Central memory CD8-positive, alpha-beta T cell (primary cell): ENCODE results near the gene INSM1.

Experiments
- ATAC-seq: fragments of 150-1000 bp; cut with Tn5 transposase; replicated peaks from 2 replicates; pipeline ENCODE4 v1.10.0; 2022; ENCODE audit warnings: mild to moderate bottlenecking, moderate FRiP score, moderate number of reproducible peaks; ENCODE audit not compliant: poor library complexity, severe bottlenecking; ENCODE audit errors: extremely low read depth
- DNase-seq, 2 donors: peaks; one replicate each; pipeline ENCODE4 v3.0.0; 2021; ENCODE audit warnings: low spot score in 2 of 2
- H3K27ac Mint-ChIP-seq: one replicate; pipeline ENCODE4 v1.8.0; 2022; ENCODE audit warnings: low read depth, mild to moderate bottlenecking, moderate library complexity, mixed read lengths
- H3K27me3 Mint-ChIP-seq: one replicate; pipeline ENCODE4 v1.8.0; 2022; ENCODE audit warnings: mixed read lengths
- H3K36me3 Mint-ChIP-seq: one replicate; pipeline ENCODE4 v1.8.0; 2022; ENCODE audit warnings: mild to moderate bottlenecking, moderate library complexity, mixed read lengths; ENCODE audit not compliant: insufficient read depth
- H3K4me1 Mint-ChIP-seq: one replicate; pipeline ENCODE4 v1.8.0; 2022; ENCODE audit warnings: mixed read lengths
- H3K4me3 Mint-ChIP-seq: one replicate; pipeline ENCODE4 v1.8.0; 2022; ENCODE audit warnings: mild to moderate bottlenecking, moderate library complexity, mixed read lengths
- H3K9me3 Mint-ChIP-seq: one replicate; pipeline ENCODE4 v1.8.0; 2022; ENCODE audit warnings: mixed read lengths

The INSM1 gene, protein sequence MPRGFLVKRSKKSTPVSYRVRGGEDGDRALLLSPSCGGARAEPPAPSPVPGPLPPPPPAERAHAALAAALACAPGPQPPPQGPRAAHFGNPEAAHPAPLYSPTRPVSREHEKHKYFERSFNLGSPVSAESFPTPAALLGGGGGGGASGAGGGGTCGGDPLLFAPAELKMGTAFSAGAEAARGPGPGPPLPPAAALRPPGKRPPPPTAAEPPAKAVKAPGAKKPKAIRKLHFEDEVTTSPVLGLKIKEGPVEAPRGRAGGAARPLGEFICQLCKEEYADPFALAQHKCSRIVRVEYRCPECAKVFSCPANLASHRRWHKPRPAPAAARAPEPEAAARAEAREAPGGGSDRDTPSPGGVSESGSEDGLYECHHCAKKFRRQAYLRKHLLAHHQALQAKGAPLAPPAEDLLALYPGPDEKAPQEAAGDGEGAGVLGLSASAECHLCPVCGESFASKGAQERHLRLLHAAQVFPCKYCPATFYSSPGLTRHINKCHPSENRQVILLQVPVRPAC

DNA sequence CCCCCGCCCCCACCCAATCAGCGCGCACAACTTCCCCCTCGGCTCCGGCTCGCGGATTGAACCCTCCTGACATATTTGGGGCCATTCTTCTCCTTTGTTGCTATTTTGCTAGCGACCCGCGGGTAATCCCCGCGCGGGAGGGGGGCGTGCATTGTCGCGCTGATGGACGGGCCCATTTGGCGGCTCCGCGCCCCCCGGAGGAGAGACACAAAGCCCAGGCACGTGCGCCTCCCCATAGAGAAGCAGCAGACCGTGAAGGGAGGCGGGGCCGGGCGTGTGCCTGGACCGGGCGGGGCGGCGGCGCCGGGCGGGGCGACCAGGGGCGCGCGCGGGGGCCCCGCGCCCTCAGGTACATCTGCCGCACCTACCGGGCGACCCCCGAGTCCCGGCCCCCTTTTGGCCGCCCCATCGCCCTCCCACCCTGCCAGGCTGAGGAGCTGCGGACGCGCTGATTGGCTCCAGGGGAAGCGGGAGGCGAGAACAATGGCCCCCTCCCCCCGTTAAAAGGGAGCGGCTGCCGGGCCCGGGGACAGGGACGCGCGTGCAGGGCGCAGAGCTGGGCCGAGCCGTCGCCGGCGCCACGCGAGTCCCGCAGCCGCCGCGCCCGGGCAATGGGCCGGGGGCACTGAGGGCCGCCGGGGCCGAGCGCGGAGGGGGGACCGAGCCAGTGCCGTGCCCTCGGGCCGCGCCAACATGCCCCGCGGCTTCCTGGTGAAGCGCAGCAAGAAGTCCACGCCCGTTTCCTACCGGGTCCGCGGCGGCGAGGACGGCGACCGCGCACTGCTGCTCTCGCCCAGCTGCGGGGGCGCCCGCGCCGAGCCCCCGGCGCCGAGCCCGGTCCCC is at the start of gene INSM1:
INSM1 (plus strand) TSS at position 530 of the 843 bp plus-strand sequence; CDS start at position 694, 164 bp downstream.
- no peak within 1 kb of the TSS for H3K27ac Mint-ChIP-seq
- ATAC-seq (no peak), DNase-seq (no peak)
- H3K36me3 Mint-ChIP-seq = peaks cover 1% of the 10 kb centered on the region
- no peaks in the 10 kb centered on the region for H3K9me3 Mint-ChIP-seq
- H3K4me1 Mint-ChIP-seq = no peaks in the 10 kb centered on the region
- peak within 1 kb of the TSS; percentile 43 for H3K4me3 Mint-ChIP-seq
- peaks cover 71% of the 10 kb centered on the region for H3K27me3 Mint-ChIP-seq

DNA sequence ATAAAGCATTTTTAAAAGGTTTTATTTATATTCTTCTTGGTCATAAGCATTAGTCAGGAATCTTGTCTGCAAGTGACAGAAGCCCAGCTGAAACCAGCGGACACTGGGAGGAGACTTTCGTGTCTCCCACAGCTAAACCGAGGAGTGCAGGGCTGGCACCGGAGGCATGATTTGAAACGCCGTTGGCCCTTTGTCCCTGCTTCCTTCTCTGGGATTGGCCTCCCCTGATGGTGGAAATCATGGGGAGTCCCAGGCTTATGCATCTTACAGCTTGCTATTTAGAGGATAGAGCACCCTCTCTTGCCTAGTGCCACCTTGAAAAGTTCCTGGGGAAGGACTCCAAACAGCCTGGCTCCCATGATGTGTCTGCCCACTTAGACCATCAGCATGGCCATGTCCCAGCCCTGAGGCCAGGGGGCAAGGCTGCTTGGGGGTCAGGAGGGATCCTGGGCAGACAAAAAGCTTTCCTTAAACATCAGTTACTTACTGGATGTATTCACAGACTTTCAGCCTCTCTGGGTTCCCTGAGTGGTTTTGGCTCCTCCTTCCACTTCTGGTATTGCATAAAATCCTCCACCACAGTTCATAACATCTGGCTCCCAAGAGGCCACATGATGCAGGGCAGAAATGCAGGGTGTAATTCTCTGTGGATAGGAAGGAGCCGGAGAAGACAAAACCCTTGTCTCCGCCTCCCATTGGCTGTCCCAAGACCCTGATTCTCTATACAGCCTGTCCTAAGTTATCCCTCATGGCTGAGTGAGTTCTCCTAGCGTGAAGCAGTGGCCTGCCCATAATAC is 49.3 kb upstream of the INSM1 start:
- H3K4me3 Mint-ChIP-seq = no peak overlapping the region
- peaks cover 10% of the 10 kb centered on the region for H3K27me3 Mint-ChIP-seq
- no peaks in the 10 kb centered on the region for H3K36me3 Mint-ChIP-seq
- DNase-seq = no peak
- no peak overlapping the region for H3K27ac Mint-ChIP-seq
- no peaks in the 10 kb centered on the region for H3K9me3 Mint-ChIP-seq
- H3K4me1 Mint-ChIP-seq = no peaks in the 10 kb centered on the region
- no peak for ATAC-seq

DNA sequence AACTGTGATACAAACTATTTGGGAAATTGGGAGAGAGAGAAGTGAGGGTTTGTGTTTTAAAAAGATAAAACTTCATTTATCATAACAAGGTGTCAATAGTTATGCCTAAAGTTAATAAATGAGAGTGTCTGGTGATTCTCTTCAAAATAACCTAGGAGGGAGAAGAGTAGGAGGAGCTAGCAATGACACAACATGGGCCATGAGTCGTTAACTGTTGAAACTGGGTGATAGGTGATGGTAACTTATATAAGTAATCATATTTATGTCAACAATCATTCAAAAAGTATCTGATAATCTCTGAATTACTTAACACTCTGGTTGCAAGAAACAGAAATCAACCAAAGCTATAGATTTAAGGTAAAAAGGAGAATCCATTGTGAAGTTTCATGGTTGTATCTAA is 46.8 kb upstream of the INSM1 start:
- no peak overlapping the region for H3K4me3 Mint-ChIP-seq

DNA sequence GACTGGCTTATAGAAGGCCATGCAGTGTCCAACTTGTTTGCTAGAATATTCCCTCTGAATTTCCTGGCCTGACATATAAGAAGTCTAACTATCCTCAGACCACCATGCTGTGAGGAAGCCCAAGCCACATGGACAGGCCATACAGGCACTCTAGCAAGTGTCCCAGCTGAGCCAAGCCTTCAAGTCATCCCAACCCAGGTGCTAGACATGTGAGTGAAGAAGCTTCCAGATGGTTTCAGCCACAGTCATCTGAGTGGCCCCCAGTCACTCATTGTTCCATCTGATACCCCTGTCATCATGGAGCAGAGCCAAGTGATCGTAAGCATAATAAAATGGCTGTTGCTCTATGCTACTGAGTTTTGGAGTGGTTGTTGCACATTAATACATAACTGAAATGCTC is 46.0 kb upstream of the INSM1 start:
- Mint-ChIP-seq H3K27ac (no peak overlapping the region), H3K4me3 (no peak overlapping the region), H3K4me1 (no peaks in the 10 kb centered on the region), H3K27me3 (peaks cover 10% of the 10 kb centered on the region), H3K9me3 (no peaks in the 10 kb centered on the region), H3K36me3 (no peaks in the 10 kb centered on the region)
- DNase-seq = no peak
- no peak for ATAC-seq

More for the DNA sequence above, 46.8 kb upstream of the INSM1 start:
- H3K27me3 Mint-ChIP-seq = peaks cover 10% of the 10 kb centered on the region
- no peaks in the 10 kb centered on the region for H3K36me3 Mint-ChIP-seq
- no peak for DNase-seq
- ATAC-seq = no peak
- H3K4me1 Mint-ChIP-seq = no peaks in the 10 kb centered on the region
- H3K27ac Mint-ChIP-seq = no peak overlapping the region
- H3K9me3 Mint-ChIP-seq = no peaks in the 10 kb centered on the region

DNA sequence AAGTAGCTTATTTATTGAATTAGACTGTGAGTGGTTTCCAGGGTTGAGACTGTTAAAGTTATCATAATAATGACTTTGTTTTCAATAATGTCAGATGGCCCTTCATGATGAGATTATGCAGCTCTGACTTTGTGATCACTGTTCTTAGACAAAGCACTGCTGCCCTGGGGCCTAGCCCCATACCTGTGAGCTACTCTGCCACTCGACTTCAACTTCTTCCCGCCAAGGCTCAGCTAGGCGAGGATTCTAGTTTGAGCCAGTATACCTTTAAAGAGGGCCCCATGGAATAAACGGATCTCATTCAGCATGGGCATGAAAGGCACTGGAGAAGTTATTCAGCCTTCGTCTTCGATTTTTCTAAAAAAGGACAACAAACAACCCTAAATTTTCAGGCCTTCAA is 45.0 kb upstream of the INSM1 start:
- H3K4me3 Mint-ChIP-seq = no peak overlapping the region
- H3K4me1 Mint-ChIP-seq = no peaks in the 10 kb centered on the region
- H3K36me3 Mint-ChIP-seq = no peaks in the 10 kb centered on the region
- DNase-seq = no peak
- H3K27me3 Mint-ChIP-seq = peaks cover 6% of the 10 kb centered on the region
- no peaks in the 10 kb centered on the region for H3K9me3 Mint-ChIP-seq
- no peak overlapping the region for H3K27ac Mint-ChIP-seq
- no peak for ATAC-seq

DNA sequence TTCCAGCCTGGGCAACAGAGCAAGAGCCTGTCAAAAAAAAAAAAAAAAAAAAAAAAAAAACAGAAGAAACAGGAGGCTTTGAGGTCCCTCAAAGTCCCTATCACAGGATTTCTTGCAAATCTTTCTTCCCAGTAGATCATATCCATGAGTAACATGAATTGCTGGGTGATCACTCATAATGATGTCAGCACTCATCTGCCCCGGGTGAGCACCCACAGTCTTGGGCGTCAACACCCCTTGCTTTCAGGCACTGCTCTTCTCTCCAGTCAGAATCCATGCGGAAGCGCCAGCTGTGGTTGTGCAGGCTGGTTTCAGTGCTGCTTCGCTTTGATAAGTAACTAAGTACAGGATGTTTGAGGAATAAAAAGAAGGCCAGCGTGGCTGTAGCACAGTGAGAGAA is 40.2 kb upstream of the INSM1 start:
- ATAC-seq (no peak), DNase-seq (no peak)
- Mint-ChIP-seq H3K27me3 (peaks cover 30% of the 10 kb centered on the region), H3K4me1 (no peaks in the 10 kb centered on the region), H3K36me3 (no peaks in the 10 kb centered on the region), H3K4me3 (no peak overlapping the region), H3K27ac (no peak overlapping the region), H3K9me3 (no peaks in the 10 kb centered on the region)

DNA sequence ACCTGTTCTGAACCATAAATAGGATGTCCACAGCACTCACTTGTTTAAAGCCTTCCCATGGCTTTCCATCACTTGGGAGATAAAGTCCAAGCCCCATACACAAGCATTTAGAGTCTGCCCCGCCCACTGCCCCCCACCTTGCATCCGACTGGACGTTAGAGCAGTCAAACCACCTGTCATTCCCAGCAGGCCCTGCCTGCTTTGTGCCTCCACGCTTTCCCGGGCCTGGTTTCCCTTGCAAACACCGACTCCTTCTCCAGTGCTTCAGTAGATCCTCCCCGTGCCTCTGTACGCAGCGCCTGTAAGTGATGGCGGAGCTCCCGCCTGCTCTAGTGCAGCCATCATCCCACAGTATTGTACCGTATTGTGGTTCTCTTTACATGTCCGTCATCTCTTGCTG is 38.3 kb upstream of the INSM1 start:
- H3K4me3 Mint-ChIP-seq = no peak overlapping the region
- peaks cover 37% of the 10 kb centered on the region for H3K27me3 Mint-ChIP-seq
- DNase-seq = no peak
- no peak for ATAC-seq
- no peaks in the 10 kb centered on the region for H3K9me3 Mint-ChIP-seq
- no peaks in the 10 kb centered on the region for H3K36me3 Mint-ChIP-seq
- H3K27ac Mint-ChIP-seq = no peak overlapping the region
- H3K4me1 Mint-ChIP-seq = no peaks in the 10 kb centered on the region

DNA sequence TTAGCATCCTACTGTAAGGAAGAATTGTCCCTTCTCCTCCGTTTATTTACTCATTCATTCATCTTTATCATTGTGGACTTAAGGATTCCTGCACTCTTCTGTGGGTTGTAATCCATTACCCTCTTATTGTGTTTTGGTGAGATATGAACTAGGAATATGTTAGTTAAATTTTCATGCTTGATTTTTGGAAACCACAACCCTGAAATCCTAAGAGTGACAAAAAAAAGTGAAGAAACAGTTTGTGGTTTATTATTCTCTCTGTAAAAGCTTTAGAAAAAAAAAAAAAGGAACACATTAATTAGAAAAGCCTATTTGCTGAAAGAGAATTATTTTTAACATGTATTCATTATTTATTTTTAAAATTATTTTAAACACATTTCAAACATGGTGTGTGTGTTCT is 36.7 kb upstream of the INSM1 start:
- H3K4me3 Mint-ChIP-seq = no peak overlapping the region
- no peaks in the 10 kb centered on the region for H3K4me1 Mint-ChIP-seq
- no peaks in the 10 kb centered on the region for H3K9me3 Mint-ChIP-seq
- H3K27ac Mint-ChIP-seq = no peak overlapping the region
- peaks cover 2% of the 10 kb centered on the region for H3K36me3 Mint-ChIP-seq
- DNase-seq = no peak
- no peak for ATAC-seq
- peaks cover 49% of the 10 kb centered on the region for H3K27me3 Mint-ChIP-seq

DNA sequence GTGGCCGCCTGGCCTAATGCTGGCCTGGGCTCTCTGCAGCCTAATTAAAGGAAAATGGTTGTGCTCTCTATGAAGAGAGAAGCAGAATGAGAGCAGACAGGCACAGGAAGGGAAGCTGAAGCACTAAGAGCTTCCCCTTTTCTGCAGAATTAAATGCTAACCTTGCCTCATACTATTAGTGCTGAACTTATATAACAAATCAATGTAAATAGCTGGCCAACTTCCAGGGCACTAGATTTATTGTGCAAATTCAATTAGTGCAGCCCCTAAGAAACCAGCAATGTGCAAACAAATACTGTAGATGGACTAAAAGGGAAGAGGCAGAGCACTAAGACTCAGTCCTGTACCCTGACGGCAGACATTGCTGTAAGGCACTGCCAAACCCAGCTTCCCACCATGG is 36.1 kb upstream of the INSM1 start:
- H3K9me3 Mint-ChIP-seq = no peaks in the 10 kb centered on the region
- H3K4me1 Mint-ChIP-seq = no peaks in the 10 kb centered on the region
- ATAC-seq (no peak), DNase-seq (no peak)
- H3K36me3 Mint-ChIP-seq = peaks cover 2% of the 10 kb centered on the region
- H3K4me3 Mint-ChIP-seq = no peak overlapping the region
- H3K27ac Mint-ChIP-seq = no peak overlapping the region
- peaks cover 49% of the 10 kb centered on the region for H3K27me3 Mint-ChIP-seq

DNA sequence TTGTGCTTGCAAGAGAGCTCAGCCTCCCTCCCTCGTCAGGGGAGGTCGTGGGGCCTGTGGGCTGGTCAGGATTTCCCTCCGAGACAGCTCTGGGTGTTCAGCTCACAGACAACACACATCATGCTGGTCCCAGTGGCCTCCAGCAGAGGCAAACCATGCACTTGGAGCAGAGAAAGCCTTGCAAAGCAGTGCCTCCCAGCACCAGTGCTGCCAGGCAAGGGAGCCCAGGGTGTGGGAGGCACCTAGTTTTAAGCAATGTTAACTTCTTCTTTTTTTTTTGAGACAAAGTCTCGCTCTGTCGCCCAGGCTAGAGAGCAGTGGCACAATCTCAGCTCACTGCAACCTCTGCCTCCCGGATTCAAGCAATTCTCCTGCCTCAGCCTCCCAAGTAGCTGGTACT is 34.0 kb upstream of the INSM1 start:
- no peaks in the 10 kb centered on the region for H3K9me3 Mint-ChIP-seq
- no peak overlapping the region for H3K4me3 Mint-ChIP-seq
- H3K27ac Mint-ChIP-seq = no peak overlapping the region
- H3K4me1 Mint-ChIP-seq = no peaks in the 10 kb centered on the region
- peaks cover 2% of the 10 kb centered on the region for H3K36me3 Mint-ChIP-seq
- DNase-seq (no peak), ATAC-seq (no peak)
- H3K27me3 Mint-ChIP-seq = peaks cover 35% of the 10 kb centered on the region

DNA sequence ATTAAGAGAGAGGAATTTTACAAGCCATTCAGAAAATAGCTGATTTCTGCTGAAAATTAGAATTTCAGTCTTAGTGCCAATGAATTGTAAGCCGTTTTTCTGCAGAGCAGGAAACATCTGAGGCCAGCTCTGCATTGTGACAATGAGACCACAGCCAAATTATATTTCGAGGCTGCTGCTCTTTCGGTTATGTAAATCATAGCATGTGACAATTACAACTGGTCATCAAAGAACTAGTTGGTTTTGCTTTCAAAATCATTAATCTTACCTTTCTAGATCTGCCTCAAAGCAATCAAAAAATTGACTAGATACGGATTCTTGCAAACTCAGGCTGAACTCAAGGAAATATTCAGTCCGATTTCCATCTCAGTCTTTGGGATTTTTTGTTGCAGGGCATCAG is 33.4 kb upstream of the INSM1 start:
- Mint-ChIP-seq H3K4me3 (no peak overlapping the region), H3K27ac (no peak overlapping the region), H3K4me1 (no peaks in the 10 kb centered on the region), H3K27me3 (peaks cover 28% of the 10 kb centered on the region), H3K36me3 (peaks cover 2% of the 10 kb centered on the region), H3K9me3 (no peaks in the 10 kb centered on the region)
- no peak for ATAC-seq
- DNase-seq = no peak

DNA sequence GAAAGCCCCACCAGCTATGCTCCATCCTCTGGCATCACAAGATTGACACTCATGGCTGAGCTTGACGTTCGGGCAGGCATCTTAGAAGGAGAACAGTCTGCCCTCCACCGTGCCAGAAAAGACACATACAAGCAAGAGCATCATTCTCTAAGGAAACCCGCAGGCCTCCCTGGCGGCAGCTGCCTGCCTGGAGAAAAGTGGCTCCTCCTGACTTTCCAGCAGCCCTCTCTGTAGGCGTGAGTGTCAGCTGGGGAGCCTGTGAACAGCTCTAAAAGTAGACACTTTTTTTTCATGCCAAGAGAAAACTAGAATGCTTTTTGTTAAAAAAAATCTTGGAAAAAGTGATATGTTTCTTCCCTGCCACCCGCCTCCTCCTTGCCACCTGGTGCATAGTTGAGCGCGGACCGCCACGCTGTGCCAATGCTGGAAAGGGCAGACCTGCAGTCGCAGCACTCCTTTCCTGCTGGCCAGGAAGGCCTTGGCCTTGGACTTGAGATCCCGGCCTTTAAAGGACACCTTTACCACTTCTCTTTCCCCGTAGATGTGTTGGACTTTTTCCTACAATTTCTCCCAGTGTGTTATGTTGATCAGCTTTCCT is 29.7 kb upstream of the INSM1 start:
- Mint-ChIP-seq H3K4me3 (no peak overlapping the region), H3K9me3 (no peaks in the 10 kb centered on the region), H3K36me3 (peaks cover 2% of the 10 kb centered on the region), H3K27me3 (peaks cover 14% of the 10 kb centered on the region), H3K27ac (no peak overlapping the region), H3K4me1 (no peaks in the 10 kb centered on the region)
- no peak for ATAC-seq
- DNase-seq = no peak
